Keratinocyte (primary cell): ENCODE measurements around the gene GPRC5C. TPM values are rescaled to one million over a fixed set of nuclear protein-coding genes. Genes with fewer than 3 reads are reported as not detected.

Experiments used
- DNase-seq: peaks from one replicate; pipeline ENCODE4 v3.0.0-alpha.2; 2011; ENCODE audit warnings: low read depth, missing footprints, low spot score
- FAIRE-seq: peaks from 2 replicates; lab custom pipeline; 2011; peaks lifted over from hg19 to GRCh38; lab: Jason Lieb, UNC
- H2AFZ ChIP-seq: 2 replicates; pipeline ENCODE4 v1.6.0; 2012; ENCODE audit warnings: low read length, control low read depth, inconsistent platforms; ENCODE audit not compliant: control insufficient read depth
- H3K27ac ChIP-seq: 2 replicates; pipeline ENCODE4 v1.5.1; 2011; ENCODE audit warnings: low read length; ENCODE audit not compliant: control insufficient read depth, insufficient read depth
- H3K27me3 ChIP-seq: 3 replicates; pipeline ENCODE4 v1.6.0; 2011; ENCODE audit warnings: low read length; ENCODE audit not compliant: control insufficient read depth, insufficient read depth; ENCODE audit errors: extremely low read depth
- H3K36me3 ChIP-seq, 2 experiments: 2 replicates in 1 of 2; 3 replicates in 1 of 2; pipeline ENCODE4 v1.5.1; 2011; ENCODE audit warnings: low read length in 2 of 2, mild to moderate bottlenecking in 1 of 2; ENCODE audit not compliant: control insufficient read depth in 2 of 2, insufficient read depth in 2 of 2; ENCODE audit errors: extremely low read depth in 1 of 2
- H3K4me1 ChIP-seq: 3 replicates; pipeline ENCODE4 v1.5.1; 2011; ENCODE audit warnings: low read length; ENCODE audit not compliant: control insufficient read depth, insufficient read depth; ENCODE audit errors: extremely low read depth
- H3K4me2 ChIP-seq: 3 replicates; pipeline ENCODE4 v1.6.0; 2011; ENCODE audit warnings: low read depth, low read length; ENCODE audit not compliant: control insufficient read depth, insufficient read depth; ENCODE audit errors: extremely low read depth
- H3K4me3 ChIP-seq, 3 experiments: fragments of 200-600 bp in 1 of 3; sonication (generic) in 1 of 3; 2 replicates in 2 of 3; 3 replicates in 1 of 3; pipeline ENCODE4 v1.5.1; 2011 to 2016; ENCODE audit warnings: low read length in 3 of 3, mild to moderate bottlenecking in 3 of 3, control low read depth in 2 of 3, inconsistent platforms in 1 of 3, low read depth in 1 of 3, mixed read lengths in 1 of 3, mixed run types in 1 of 3, moderate library complexity in 1 of 3; ENCODE audit not compliant: control insufficient read depth in 2 of 3, insufficient read depth in 2 of 3; ENCODE audit errors: extremely low read depth in 1 of 3
- H3K79me2 ChIP-seq: 2 replicates; pipeline ENCODE4 v1.6.0; 2012; ENCODE audit warnings: low read length; ENCODE audit not compliant: control insufficient read depth, insufficient read depth
- H3K9ac ChIP-seq: 3 replicates; pipeline ENCODE4 v1.6.0; 2011; ENCODE audit warnings: low read length; ENCODE audit not compliant: control insufficient read depth, insufficient read depth; ENCODE audit errors: extremely low read depth
- H3K9me1 ChIP-seq: 3 replicates; pipeline ENCODE4 v1.6.0; 2011; ENCODE audit warnings: low read length; ENCODE audit not compliant: control insufficient read depth, insufficient read depth; ENCODE audit errors: extremely low read depth
- H3K9me3 ChIP-seq: 2 replicates; pipeline ENCODE4 v1.5.1; 2012; ENCODE audit warnings: low read depth, low read length; ENCODE audit not compliant: control insufficient read depth
- H4K20me1 ChIP-seq: 3 replicates; pipeline ENCODE4 v1.6.0; 2011; ENCODE audit warnings: low read length; ENCODE audit not compliant: control insufficient read depth, insufficient read depth; ENCODE audit errors: extremely low read depth
- CTCF ChIP-seq, 3 experiments: IDR thresholded peaks in 1 of 3; conservative IDR thresholded peaks in 1 of 3; optimal IDR thresholded peaks in 1 of 3; 2 replicates in 2 of 3; 3 replicates in 1 of 3; pipeline versions ENCODE3 to v1.5.1; 2011; ENCODE audit warnings: low read length in 3 of 3, mild to moderate bottlenecking in 3 of 3, moderate library complexity in 2 of 3, control low read depth in 1 of 3, inconsistent platforms in 1 of 3; ENCODE audit not compliant: insufficient read depth in 2 of 3; ENCODE audit errors: extremely low read depth in 1 of 3
- EZH2 ChIP-seq: IDR thresholded peaks from one replicate; pipeline ENCODE4 v1.6.1; 2012; ENCODE audit warnings: inconsistent platforms, mild to moderate bottlenecking, low read length, moderate library complexity
- dilution Hi-C: fragments of 300-500 bp; cut with MboI; formaldehyde crosslinking; loops from one replicate; pipeline ENCODE4 v1.7.0; 2020; ENCODE audit warnings: low sequenced_read_pairs; ENCODE audit not compliant: extremely low pct_ligation_motif_present
- polyA plus RNA-seq, 5 experiments: library from polyadenylated mRNA; depleted of rRNA in 3 of 5; stranded (reverse) in 3 of 5; stranded (forward) in 1 of 5; unstranded in 1 of 5; fragments of >200 nt; gene quantifications; 1 replicate in 1 of 5; 2 replicates in 3 of 5; 3 replicates in 1 of 5; pipeline versions ENCODE4 v1.2.1 to v1.2.3, GENCODE V29; 2011 to 2012; ENCODE audit warnings: missing spikeins in 2 of 5, low read depth in 1 of 5, low replicate concordance in 1 of 5

Gene GPRC5C
- polyA plus RNA-seq, 1 donor (not counting 4 experiments of a cell fraction or from before 2014, with no cell fraction given): 24.2 TPM

- dilution Hi-C loops: no loop called here
- DNase-seq: no peak
- no peaks in the 10 kb centered on the region for H4K20me1 ChIP-seq
Measured at GRCh38 chr17:74429604-74430384, 2.1 kb upstream of the GPRC5C start.

GRCh38 chr17:74430385-74430705 is 1.5 kb upstream of the GPRC5C start:
- Histone ChIP-seq H3K27ac (peak overlapping the region; percentile 83), H3K9ac (peak overlapping the region; percentile 88), H3K4me1 (peaks cover 34% of the 10 kb centered on the region), H3K36me3 (no peaks in the 10 kb centered on the region), H2AFZ (peak overlapping the region; percentile 90), H3K79me2 (no peaks in the 10 kb centered on the region), H3K4me2 (peak overlapping the region; percentile 69), H3K27me3 (no peaks in the 10 kb centered on the region), H4K20me1 (no peaks in the 10 kb centered on the region), H3K9me3 (no peaks in the 10 kb centered on the region), H3K9me1 (peaks cover 3% of the 10 kb centered on the region), H3K4me3 (peak overlapping the region; percentile 47 to 58 (median 52))
- TF ChIP-seq CTCF (optimal IDR thresholded peaks at IDR 0.05 in 1 of 3, IDR thresholded peaks at IDR 0.05 in 1 of 3, conservative IDR thresholded peaks at IDR 0.05 in 1 of 3; ENCODE audit: extremely low read depth in 1 of 3, insufficient read depth in 2 of 3, low read length in 3 of 3) (no peak), EZH2 (no peak)
- dilution Hi-C loops: no loop called here
- FAIRE-seq (no peak), DNase-seq (no peak)

More at GRCh38 chr17:74429604-74430384, 2.1 kb upstream of the GPRC5C start:
- peak overlapping the region; percentile 69 for H3K4me2 ChIP-seq
- no peak for TF ChIP-seq EZH2
- TF ChIP-seq CTCF (optimal IDR thresholded peaks at IDR 0.05 in 1 of 3, IDR thresholded peaks at IDR 0.05 in 1 of 3, conservative IDR thresholded peaks at IDR 0.05 in 1 of 3; ENCODE audit: extremely low read depth in 1 of 3, insufficient read depth in 2 of 3, low read length in 3 of 3): no peak
- no peaks in the 10 kb centered on the region for H3K27me3 ChIP-seq
- H2AFZ ChIP-seq: peak overlapping the region; percentile 90
- H3K79me2 ChIP-seq: no peaks in the 10 kb centered on the region
- H3K4me3 ChIP-seq: peak overlapping the region; percentile 47 to 58 (median 52)
- no peaks in the 10 kb centered on the region for H3K36me3 ChIP-seq
- FAIRE-seq: peak; percentile 43
- no peaks in the 10 kb centered on the region for H3K9me3 ChIP-seq
- peaks cover 3% of the 10 kb centered on the region for H3K9me1 ChIP-seq
- peak overlapping the region; percentile 83 for H3K27ac ChIP-seq
- H3K4me1 ChIP-seq: peaks cover 34% of the 10 kb centered on the region
- H3K9ac ChIP-seq: peak overlapping the region; percentile 88
